ENCODE data around the gene CLSTN3. TPM values are rescaled to one million over a fixed set of nuclear protein-coding genes. Genes with fewer than 3 reads are reported as not detected.

CLSTN3 gene
- total and polyA plus RNA-seq, 9 of the 15 experiments (the other 6 are each of a cell fraction or from before 2014, with no cell fraction given), result 0.08 to 23.2 (median 11.0) TPM

DNA sequence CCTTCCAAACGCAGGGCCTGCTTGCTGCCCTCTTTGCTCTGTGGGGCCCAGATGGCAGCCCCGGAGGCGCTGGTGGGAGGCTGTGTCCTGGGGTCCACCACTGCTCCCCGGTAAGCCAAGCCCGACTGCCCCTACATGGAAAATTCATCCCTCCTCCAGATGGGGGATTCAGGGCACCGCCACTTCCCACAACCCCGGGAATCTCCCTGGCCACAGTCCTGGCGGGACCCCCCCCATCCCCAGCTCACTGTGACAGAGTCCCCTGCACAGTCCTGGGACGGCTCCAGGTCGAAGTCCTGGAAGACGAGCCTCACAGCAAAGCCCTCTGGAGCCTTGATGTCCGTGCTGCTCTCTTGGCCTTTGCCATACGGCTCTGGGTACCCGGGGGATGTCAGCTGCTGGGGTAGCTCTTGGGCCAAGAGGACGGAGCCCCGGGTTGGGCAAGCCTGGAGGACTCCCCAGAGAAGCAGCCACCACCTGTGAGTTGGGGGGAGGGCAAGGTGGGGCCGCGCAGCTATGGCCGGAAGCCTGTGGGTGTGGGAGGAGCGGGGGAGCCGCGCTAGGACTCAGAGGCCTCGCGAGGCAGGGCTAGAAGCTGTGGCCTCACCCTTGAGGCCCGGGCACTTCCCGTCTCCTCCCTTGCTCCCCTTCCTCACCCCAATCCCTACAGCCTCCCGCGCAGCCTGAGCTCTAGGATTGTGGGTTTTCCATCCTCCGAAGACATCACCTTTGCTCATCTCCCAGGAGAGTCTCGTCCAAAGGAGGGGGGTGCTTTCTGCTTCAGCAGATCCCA lies 22.0 kb upstream of the CLSTN3 start (continued):
- TF ChIP-seq, protein P1, sequence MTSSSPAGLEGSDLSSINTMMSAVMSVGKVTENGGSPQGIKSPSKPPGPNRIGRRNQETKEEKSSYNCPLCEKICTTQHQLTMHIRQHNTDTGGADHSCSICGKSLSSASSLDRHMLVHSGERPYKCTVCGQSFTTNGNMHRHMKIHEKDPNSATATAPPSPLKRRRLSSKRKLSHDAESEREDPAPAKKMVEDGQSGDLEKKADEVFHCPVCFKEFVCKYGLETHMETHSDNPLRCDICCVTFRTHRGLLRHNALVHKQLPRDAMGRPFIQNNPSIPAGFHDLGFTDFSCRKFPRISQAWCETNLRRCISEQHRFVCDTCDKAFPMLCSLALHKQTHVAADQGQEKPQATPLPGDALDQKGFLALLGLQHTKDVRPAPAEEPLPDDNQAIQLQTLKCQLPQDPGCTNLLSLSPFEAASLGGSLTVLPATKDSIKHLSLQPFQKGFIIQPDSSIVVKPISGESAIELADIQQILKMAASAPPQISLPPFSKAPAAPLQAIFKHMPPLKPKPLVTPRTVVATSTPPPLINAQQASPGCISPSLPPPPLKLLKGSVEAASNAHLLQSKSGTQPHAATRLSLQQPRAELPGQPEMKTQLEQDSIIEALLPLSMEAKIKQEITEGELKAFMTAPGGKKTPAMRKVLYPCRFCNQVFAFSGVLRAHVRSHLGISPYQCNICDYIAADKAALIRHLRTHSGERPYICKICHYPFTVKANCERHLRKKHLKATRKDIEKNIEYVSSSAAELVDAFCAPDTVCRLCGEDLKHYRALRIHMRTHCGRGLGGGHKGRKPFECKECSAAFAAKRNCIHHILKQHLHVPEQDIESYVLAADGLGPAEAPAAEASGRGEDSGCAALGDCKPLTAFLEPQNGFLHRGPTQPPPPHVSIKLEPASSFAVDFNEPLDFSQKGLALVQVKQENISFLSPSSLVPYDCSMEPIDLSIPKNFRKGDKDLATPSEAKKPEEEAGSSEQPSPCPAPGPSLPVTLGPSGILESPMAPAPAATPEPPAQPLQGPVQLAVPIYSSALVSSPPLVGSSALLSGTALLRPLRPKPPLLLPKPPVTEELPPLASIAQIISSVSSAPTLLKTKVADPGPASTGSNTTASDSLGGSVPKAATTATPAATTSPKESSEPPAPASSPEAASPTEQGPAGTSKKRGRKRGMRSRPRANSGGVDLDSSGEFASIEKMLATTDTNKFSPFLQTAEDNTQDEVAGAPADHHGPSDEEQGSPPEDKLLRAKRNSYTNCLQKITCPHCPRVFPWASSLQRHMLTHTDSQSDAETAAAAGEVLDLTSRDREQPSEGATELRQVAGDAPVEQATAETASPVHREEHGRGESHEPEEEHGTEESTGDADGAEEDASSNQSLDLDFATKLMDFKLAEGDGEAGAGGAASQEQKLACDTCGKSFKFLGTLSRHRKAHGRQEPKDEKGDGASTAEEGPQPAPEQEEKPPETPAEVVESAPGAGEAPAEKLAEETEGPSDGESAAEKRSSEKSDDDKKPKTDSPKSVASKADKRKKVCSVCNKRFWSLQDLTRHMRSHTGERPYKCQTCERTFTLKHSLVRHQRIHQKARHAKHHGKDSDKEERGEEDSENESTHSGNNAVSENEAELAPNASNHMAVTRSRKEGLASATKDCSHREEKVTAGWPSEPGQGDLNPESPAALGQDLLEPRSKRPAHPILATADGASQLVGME (CRISPR knock-in tag; IDR thresholded peaks at IDR 0.05), result no peak
- TF ChIP-seq NR1H2 (CRISPR knock-in tag; IDR thresholded peaks at IDR 0.05) (peak; percentile 89; the same call in 1 of the 2 replicates), TOE1 (IDR thresholded peaks at IDR 0.05; ENCODE audit: borderline replicate concordance) (no peak), TOE1 (CRISPR knock-in tag; IDR thresholded peaks at IDR 0.05; ENCODE audit: borderline replicate concordance, low read depth) (no peak), ZNF121 (CRISPR knock-in tag; conservative IDR thresholded peaks at IDR 0.05) (peak; percentile 99), EHMT2 (IDR thresholded peaks at IDR 0.05) (no peak), ZNF507 (tag; conservative IDR thresholded peaks at IDR 0.05) (no peak), NFRKB (IDR thresholded peaks at IDR 0.05; ENCODE audit: low read depth) (peak; percentile 91; the same call in 1 of the 2 replicates), ZEB2 (IDR thresholded peaks at IDR 0.05) (peak; percentile 53; the same call in 1 of the 2 replicates), TAL1 (IDR thresholded peaks at IDR 0.05) (no peak), SRF (CRISPR knock-in tag; IDR thresholded peaks at IDR 0.05) (0 out of 4 replicates have a peak, but pooled peaks of 1 of the 2 experiments have one; percentile 33), ZNF830 (CRISPR knock-in tag; IDR thresholded peaks at IDR 0.05) (no peak), E2F5 (CRISPR knock-in tag; IDR thresholded peaks at IDR 0.05) (no peak), FOXA3 (CRISPR knock-in tag; conservative IDR thresholded peaks at IDR 0.05 in 1 of 2, IDR thresholded peaks at IDR 0.05 in 1 of 2) (no peak), NCOA2 (IDR thresholded peaks at IDR 0.05; ENCODE audit: partially characterized antibody in 2 of 2) (no peak), CBX5 (IDR thresholded peaks at IDR 0.05; ENCODE audit: borderline replicate concordance, low read depth) (no peak), TAF1 (IDR thresholded peaks at IDR 0.05; ENCODE audit: control insufficient read depth, extremely low read depth, insufficient read depth, low read length, severe bottlenecking) (peak; percentile 64), PHF8 (IDR thresholded peaks at IDR 0.05; ENCODE audit: borderline replicate concordance, low read length) (peak; percentile 68; the same call in 1 of the 2 replicates)
- TF ChIP-seq, protein P2, sequence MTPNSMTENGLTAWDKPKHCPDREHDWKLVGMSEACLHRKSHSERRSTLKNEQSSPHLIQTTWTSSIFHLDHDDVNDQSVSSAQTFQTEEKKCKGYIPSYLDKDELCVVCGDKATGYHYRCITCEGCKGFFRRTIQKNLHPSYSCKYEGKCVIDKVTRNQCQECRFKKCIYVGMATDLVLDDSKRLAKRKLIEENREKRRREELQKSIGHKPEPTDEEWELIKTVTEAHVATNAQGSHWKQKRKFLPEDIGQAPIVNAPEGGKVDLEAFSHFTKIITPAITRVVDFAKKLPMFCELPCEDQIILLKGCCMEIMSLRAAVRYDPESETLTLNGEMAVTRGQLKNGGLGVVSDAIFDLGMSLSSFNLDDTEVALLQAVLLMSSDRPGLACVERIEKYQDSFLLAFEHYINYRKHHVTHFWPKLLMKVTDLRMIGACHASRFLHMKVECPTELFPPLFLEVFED (CRISPR knock-in tag; conservative IDR thresholded peaks at IDR 0.05), result no peak

Data from K562 (cell line).